ENCODE data around the gene IGLL1.
A peak's percentile ranks its signal among the peaks of the same experiment; 100 is the strongest.

The IGLL1 gene

GRCh38 chr22:23526596-23527316, 53.3 kb downstream of the IGLL1 start:
- peak in 3 of 14 donors; percentile 18 to 48 (median 22) for DNase-seq

GRCh38 chr22:23525510-23525909, 54.6 kb downstream of the IGLL1 start:
- no peak for DNase-seq

GRCh38 chr22:23524226-23524625, 55.9 kb downstream of the IGLL1 start:
- no peak for DNase-seq

DNA sequence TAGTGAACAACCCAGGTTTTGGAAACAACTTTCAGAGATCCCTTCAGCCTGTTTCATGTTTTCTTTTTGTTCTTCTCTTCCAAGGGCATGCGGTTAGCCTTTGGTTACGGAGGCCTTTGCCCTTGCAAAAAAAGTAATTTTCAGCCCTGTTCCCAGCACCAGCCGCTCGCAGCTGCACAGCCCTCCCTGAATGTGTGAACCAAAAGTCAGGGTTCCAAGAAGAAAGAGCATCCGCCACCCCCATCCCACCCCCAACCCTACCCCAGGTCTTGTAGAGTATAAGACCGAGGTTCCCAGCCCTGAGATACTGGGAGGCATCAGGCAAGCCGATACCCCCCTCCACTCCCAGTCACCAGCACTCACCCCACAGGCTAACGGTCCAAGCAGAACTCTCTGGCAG, 56.4 kb downstream of the IGLL1 start:
- DNase-seq: no peak

Data from C1 segment of cervical spinal cord (tissue), 14 donors.